Endothelial cell of umbilical vein (primary cell): ENCODE data around the gene AMN. TPM values are rescaled to one million over a fixed set of nuclear protein-coding genes. Genes with fewer than 3 reads are reported as not detected.

Experiments used
- BruUV-seq: library from RNA; stranded (reverse); fragments of 400-500 nt; replicated peaks from 2 replicates; lab custom pipeline; 2021; lab: Mats Ljungman, UMichigan
- CTCF ChIA-PET: fragments of 300-600, 350-600 bp; sonication (Branson Sonifier 250); formaldehyde crosslinking; loops from one replicate; lab custom pipeline; 2021; ENCODE audit warnings: antibody characterized with exemption, inconsistent platforms; lab: Charles Lee
- POLR2A ChIA-PET: fragments of 300-600, 350-600 bp; sonication (Branson Sonifier 250); formaldehyde crosslinking; loops from one replicate; lab custom pipeline; 2021; ENCODE audit warnings: antibody characterized with exemption, inconsistent platforms; lab: Charles Lee
- DNase-seq: peaks from one replicate; pipeline ENCODE4 v3.0.0-alpha.2; 2011; ENCODE audit warnings: low read depth, low spot score
- FAIRE-seq: peaks from 2 replicates; lab custom pipeline; 2011; peaks lifted over from hg19 to GRCh38; lab: Jason Lieb, UNC
- H2AFZ ChIP-seq: 2 replicates; pipeline ENCODE4 v1.6.0; 2012; ENCODE audit warnings: low read depth, low read length, control low read depth, inconsistent platforms
- H3K27ac ChIP-seq: 2 replicates; pipeline ENCODE4 v1.5.1; 2011; ENCODE audit warnings: low read depth, mild to moderate bottlenecking, control low read depth, low read length, moderate library complexity; ENCODE audit not compliant: insufficient read depth
- H3K27me3 ChIP-seq, 2 experiments: 2 replicates each; pipeline versions ENCODE4 v1.6.0 to v1.6.1; 2011; ENCODE audit warnings: low read length in 2 of 2, mixed read lengths in 1 of 2; ENCODE audit not compliant: control insufficient read depth in 2 of 2, insufficient read depth in 2 of 2
- H3K36me3 ChIP-seq, 2 experiments: 2 replicates in 1 of 2; 3 replicates in 1 of 2; pipeline ENCODE4 v1.5.1; 2011; ENCODE audit warnings: low read length in 2 of 2, mild to moderate bottlenecking in 1 of 2, moderate library complexity in 1 of 2; ENCODE audit not compliant: control insufficient read depth in 2 of 2, insufficient read depth in 2 of 2; ENCODE audit errors: extremely low read depth in 1 of 2
- H3K4me1 ChIP-seq: 3 replicates; pipeline ENCODE4 v1.5.1; 2011; ENCODE audit warnings: mild to moderate bottlenecking, low read length; ENCODE audit not compliant: control insufficient read depth, insufficient read depth; ENCODE audit errors: extremely low read depth
- H3K4me2 ChIP-seq: 2 replicates; pipeline ENCODE4 v1.6.1; 2011; ENCODE audit warnings: low read length, control low read depth, mixed read lengths; ENCODE audit not compliant: insufficient read depth
- H3K4me3 ChIP-seq, 3 experiments: fragments of 200-600 bp in 1 of 3; sonication (generic), shearing (Covaris generic) in 1 of 3; replicated peaks in 1 of 3; 2 replicates each; pipeline ENCODE4 v1.5.1; 2011 to 2016; ENCODE audit warnings: control low read depth in 3 of 3, low read length in 3 of 3, mild to moderate bottlenecking in 2 of 3, inconsistent platforms in 1 of 3, low read depth in 1 of 3, moderate library complexity in 1 of 3; ENCODE audit not compliant: insufficient read depth in 1 of 3
- H3K79me2 ChIP-seq: 2 replicates; pipeline ENCODE4 v1.6.0; 2012; ENCODE audit warnings: low read length, inconsistent platforms; ENCODE audit not compliant: control insufficient read depth, insufficient read depth
- H3K9ac ChIP-seq: replicated peaks from 2 replicates; pipeline ENCODE3; 2011; ENCODE audit warnings: low read length, control low read depth; ENCODE audit not compliant: insufficient read depth; ENCODE audit errors: extremely low read depth
- H3K9me1 ChIP-seq: replicated peaks from 3 replicates; pipeline ENCODE4 v1.6.0; 2011; ENCODE audit warnings: mild to moderate bottlenecking, low read length; ENCODE audit not compliant: control insufficient read depth, insufficient read depth; ENCODE audit errors: extremely low read depth
- H3K9me3 ChIP-seq: replicated peaks from 2 replicates; pipeline ENCODE4 v1.5.1; 2012; ENCODE audit warnings: low read length, inconsistent platforms; ENCODE audit not compliant: control insufficient read depth, insufficient read depth
- H4K20me1 ChIP-seq: replicated peaks from 2 replicates; pipeline ENCODE3; 2011; ENCODE audit warnings: mild to moderate bottlenecking, low read length; ENCODE audit not compliant: control insufficient read depth, insufficient read depth; ENCODE audit errors: extremely low read depth
- EZH2 ChIP-seq: IDR thresholded peaks from 2 replicates; pipeline ENCODE4 v1.6.1; 2012; ENCODE audit warnings: borderline replicate concordance, low read depth, mild to moderate bottlenecking, moderate library complexity, low read length, inconsistent platforms; ENCODE audit not compliant: severe bottlenecking
- FOS ChIP-seq: IDR thresholded peaks from 2 replicates; pipeline ENCODE4 v1.6.1; 2011; ENCODE audit warnings: mild to moderate bottlenecking, low read length, moderate library complexity, borderline replicate concordance; ENCODE audit not compliant: insufficient read depth
- GATA2 ChIP-seq: IDR thresholded peaks from 2 replicates; pipeline ENCODE4 v1.7.0; 2011; ENCODE audit warnings: low read depth, mild to moderate bottlenecking, moderate library complexity, mixed read lengths, low read length; ENCODE audit not compliant: insufficient read length, insufficient read depth
- POLR2AphosphoS5 ChIP-seq: IDR thresholded peaks from 2 replicates; pipeline ENCODE4 v1.6.1; 2012; ENCODE audit warnings: low read depth, mild to moderate bottlenecking, control low read depth, low read length, moderate library complexity; ENCODE audit not compliant: insufficient read depth
- dilution Hi-C: fragments of 300-500 bp; cut with MboI; formaldehyde crosslinking; loops from one replicate; pipeline ENCODE4 v1.15.0; 2019; ENCODE audit warnings: low sequenced_read_pairs; ENCODE audit not compliant: extremely low pct_ligation_motif_present
- intact Hi-C: fragments of 100-400 bp; cut with micrococcal nuclease; formaldehyde crosslinking; loops from one replicate; pipeline ENCODE4 v1.10.0; 2022
- polyA plus RNA-seq, 4 experiments: library from polyadenylated mRNA; depleted of rRNA in 3 of 4; stranded (reverse) in 3 of 4; unstranded in 1 of 4; fragments of >200 nt; gene quantifications; 2 replicates each; pipeline versions ENCODE4 v1.2.1 to v1.2.3, GENCODE V29; 2011 to 2012; ENCODE audit warnings: missing spikeins in 1 of 4
- total RNA-seq: library from RNA; stranded (reverse); gene quantifications from 2 replicates; pipeline ENCODE4 v1.2.3, GENCODE V29; 2021
- TF ChIP-seq, protein P1 (sequence below): IDR thresholded peaks from 2 replicates; pipeline ENCODE4 v1.6.1; 2011; ENCODE audit not compliant: insufficient read depth, insufficient read length

The AMN gene
- total and polyA plus RNA-seq, 2 donors (not counting 3 experiments of a cell fraction or from before 2014, with no cell fraction given), result 0.03 TPM; not detected in 1

GRCh38 chr14:102928412-102929240 lies 6.2 kb downstream of the AMN start:
- Histone ChIP-seq H3K9ac (no peak overlapping the region), H2AFZ (peak overlapping the region; percentile 53), H3K4me1 (peaks cover 13% of the 10 kb centered on the region), H3K4me3 (peak overlapping the region in 1 of 3 experiments; percentile 17), H3K27ac (no peak overlapping the region), H3K9me1 (no peaks in the 10 kb centered on the region), H3K36me3 (peaks cover under 1 to 9% of the 10 kb centered on the region in 2 experiments), H3K27me3 (peaks cover 39 to 56% of the 10 kb centered on the region in 2 experiments), H3K79me2 (no peaks in the 10 kb centered on the region), H4K20me1 (no peaks in the 10 kb centered on the region), H3K9me3 (no peaks in the 10 kb centered on the region), H3K4me2 (peak overlapping the region; percentile 46)
- FAIRE-seq (no peak), DNase-seq (peak; percentile 24)
- POLR2A ChIA-PET, result no interaction called here
- no peak for TF ChIP-seq FOS
- peak; percentile 21 for TF ChIP-seq POLR2AphosphoS5
- dilution Hi-C loops, result no loop called here
- intact Hi-C loops, result no loop called here
- BruUV-seq, result no TSS peak
- CTCF ChIA-PET, result interaction anchor here (1.0 to 1.3 kb wide), 2 partner anchors 153 to 233 kb away, joined by 3 to 4 read pairs; no protein-coding TSS in a partner anchor

- peak overlapping the region in 1 of 3 experiments; percentile 9 for H3K4me3 ChIP-seq
- H2AFZ ChIP-seq, result no peak overlapping the region
- BruUV-seq, result no TSS peak
- H3K4me1 ChIP-seq, result peaks cover 13% of the 10 kb centered on the region
- ChIA-PET CTCF (interaction anchor here (3.1 kb wide), 1 partner anchor 235 kb away, joined by 29 read pairs; no protein-coding TSS in a partner anchor), POLR2A (no interaction called here)
- H3K9me1 ChIP-seq, result no peaks in the 10 kb centered on the region
- intact Hi-C loops, result no loop called here
- FAIRE-seq, result no peak
- no peak overlapping the region for H3K4me2 ChIP-seq
- dilution Hi-C loops, result no loop called here
- no peak for DNase-seq
- no peaks in the 10 kb centered on the region for H3K9me3 ChIP-seq
- H3K36me3 ChIP-seq, result peaks cover 3 to 11% of the 10 kb centered on the region in 2 experiments
- no peak overlapping the region for H3K9ac ChIP-seq
- H3K27me3 ChIP-seq, result peaks cover 31 to 47% of the 10 kb centered on the region in 2 experiments
- no peaks in the 10 kb centered on the region for H3K79me2 ChIP-seq
- H3K27ac ChIP-seq, result no peak overlapping the region
- H4K20me1 ChIP-seq, result no peaks in the 10 kb centered on the region
- no peak for TF ChIP-seq GATA2
- TF ChIP-seq EZH2, result peak; percentile 99
- TF ChIP-seq, protein P1, sequence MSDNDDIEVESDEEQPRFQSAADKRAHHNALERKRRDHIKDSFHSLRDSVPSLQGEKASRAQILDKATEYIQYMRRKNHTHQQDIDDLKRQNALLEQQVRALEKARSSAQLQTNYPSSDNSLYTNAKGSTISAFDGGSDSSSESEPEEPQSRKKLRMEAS, result no peak
These were observed 7.0 kb downstream of the AMN start for GRCh38 chr14:102929241-102930137.
